K562 (cell line): ENCODE data around the gene ITSN1. TPM values are rescaled to one million over a fixed set of nuclear protein-coding genes. Genes with fewer than 3 reads are reported as not detected.

Experiments
- ATAC-seq: fragments of 200-7000 bp; cut with Tn5 transposase; 3 replicates; pipeline ENCODE4 v1.9.1; 2020; ENCODE audit warnings: moderate library complexity
- BruUV-seq: library from RNA; stranded (reverse); fragments of 400-500 nt; replicated peaks from 2 replicates; lab custom pipeline; 2021; lab: Mats Ljungman, UMichigan
- CTCF ChIA-PET: fragments of 300-600 bp; formaldehyde crosslinking; extraction: SDS; loops from one replicate; lab custom pipeline; 2021; ENCODE audit warnings: low intra/inter-chr PET ratio; lab: Yijun Ruan, JAX
- POLR2A ChIA-PET: fragments of 300-600, 350-650 bp; sonication (Branson Sonifier 250); formaldehyde crosslinking; extraction: SDS; loops from one replicate; lab custom pipeline; 2021; ENCODE audit warnings: antibody characterized with exemption, inconsistent platforms; lab: Yijun Ruan, JAX
- DNase-seq, 4 experiments: peaks; one replicate each; pipeline versions ENCODE4 v3.0.0 to v3.0.0-alpha.2; 2011 to 2018; ENCODE audit warnings: low spot score in 3 of 4, mixed read lengths in 3 of 4; ENCODE audit errors: extremely low read depth in 1 of 4
- FAIRE-seq: peaks from 2 replicates; lab custom pipeline; 2011; peaks lifted over from hg19 to GRCh38; lab: Jason Lieb, UNC
- H2AFZ ChIP-seq: 2 replicates; pipeline ENCODE4 v1.6.0; 2011; ENCODE audit warnings: low read depth, low read length, control low read depth, inconsistent platforms
- H3K27ac ChIP-seq: fragments of 200-600 bp; 3 replicates; pipeline ENCODE4 v1.8.0; 2011; ENCODE audit warnings: low read depth, mild to moderate bottlenecking, control low read depth, inconsistent platforms, low read length, moderate library complexity, mixed read lengths; ENCODE audit errors: extremely low read depth
- H3K27me3 ChIP-seq, 2 experiments: fragments of 300-600 bp in 1 of 2; 2 replicates in 1 of 2; 3 replicates in 1 of 2; pipeline versions ENCODE4 v1.6.0 to v1.8.0; 2011; ENCODE audit warnings: inconsistent platforms in 2 of 2, low read length in 2 of 2, mild to moderate bottlenecking in 1 of 2, mixed read lengths in 1 of 2, moderate library complexity in 1 of 2; ENCODE audit not compliant: control insufficient read depth in 2 of 2, insufficient read depth in 2 of 2
- H3K36me3 ChIP-seq: fragments of 300-600 bp; 3 replicates; pipeline ENCODE4 v1.8.0; 2011; ENCODE audit warnings: mild to moderate bottlenecking, low read length, inconsistent platforms; ENCODE audit not compliant: control insufficient read depth, insufficient read depth
- H3K4me1 ChIP-seq, 2 experiments: fragments of 200-600 bp in 1 of 2; replicated peaks in 1 of 2; 2 replicates in 1 of 2; 3 replicates in 1 of 2; pipeline versions ENCODE4 v1.5.1 to v1.8.0; 2011; ENCODE audit warnings: inconsistent platforms in 2 of 2, low read length in 2 of 2, mild to moderate bottlenecking in 1 of 2, mixed read lengths in 1 of 2, moderate library complexity in 1 of 2; ENCODE audit not compliant: control insufficient read depth in 2 of 2, insufficient read depth in 2 of 2
- H3K4me2 ChIP-seq: 2 replicates; pipeline ENCODE4 v1.6.1; 2011; ENCODE audit warnings: low read length, control low read depth, inconsistent platforms, mixed read lengths; ENCODE audit not compliant: insufficient read depth
- H3K4me3 ChIP-seq: fragments of 200-600 bp; sonication (generic), shearing (Covaris generic); 2 replicates; pipeline ENCODE4 v1.5.1; 2016; ENCODE audit warnings: control low read depth, inconsistent platforms
- H3K79me2 ChIP-seq: fragments of 200-600 bp; 3 replicates; pipeline ENCODE4 v1.8.0; 2011; ENCODE audit warnings: low read length, inconsistent platforms; ENCODE audit not compliant: control insufficient read depth, insufficient read depth
- H3K9ac ChIP-seq, 2 experiments: 2 replicates each; pipeline versions ENCODE4 v1.6.0 to v1.6.1; 2011; ENCODE audit warnings: low read depth in 2 of 2, low read length in 2 of 2, control low read depth in 1 of 2, inconsistent platforms in 1 of 2, mild to moderate bottlenecking in 1 of 2, mixed read lengths in 1 of 2; ENCODE audit not compliant: insufficient read depth in 1 of 2
- H3K9me1 ChIP-seq: one replicate; pipeline ENCODE4 v1.6.0; 2011; ENCODE audit warnings: inconsistent platforms, mild to moderate bottlenecking, low read length, moderate library complexity; ENCODE audit not compliant: control insufficient read depth, insufficient read depth
- H3K9me3 ChIP-seq: replicated peaks from 2 replicates; pipeline ENCODE4 v1.5.1; 2011; ENCODE audit warnings: low read depth, low read length, inconsistent platforms; ENCODE audit not compliant: control insufficient read depth, insufficient read depth
- H4K20me1 ChIP-seq: replicated peaks from 2 replicates; pipeline ENCODE4 v1.6.1; 2011; ENCODE audit warnings: low read length, inconsistent platforms, mixed read lengths; ENCODE audit not compliant: control insufficient read depth, insufficient read depth
- EP300 ChIP-seq: IDR thresholded peaks from 2 replicates; pipeline ENCODE4 v1.6.1; 2012; ENCODE audit warnings: low read length, improper control_type of control experiment
- HDAC6 ChIP-seq: IDR thresholded peaks from 2 replicates; pipeline ENCODE4 v1.6.1; 2012; ENCODE audit warnings: low read depth, mild to moderate bottlenecking, control low read depth, inconsistent platforms, low read length, moderate library complexity
- HIVEP1 ChIP-seq: fragments of 250-450 bp; sonication (Bioruptor Pico); IDR thresholded peaks from 2 replicates; pipeline ENCODE4 v1.4.0; 2020; ENCODE audit warnings: mild to moderate bottlenecking
- POLR2AphosphoS5 ChIP-seq: IDR thresholded peaks from 2 replicates; pipeline ENCODE4 v1.6.1; 2011; ENCODE audit warnings: mild to moderate bottlenecking, low read depth, low read length, moderate library complexity; ENCODE audit not compliant: control insufficient read depth, insufficient read depth
- SAP30 ChIP-seq: fragments of 200-600 bp; sonication (generic); IDR thresholded peaks from 2 replicates; pipeline ENCODE4 v1.6.1; 2012; ENCODE audit warnings: borderline replicate concordance, low read depth, mild to moderate bottlenecking, moderate library complexity, low read length, control low read depth, inconsistent platforms; ENCODE audit not compliant: insufficient read depth, poor library complexity, severe bottlenecking
- THAP7 ChIP-seq: fragments of 250-450 bp; sonication (Bioruptor Pico); IDR thresholded peaks from 2 replicates; pipeline ENCODE4 v1.5.0; 2021
- ZNF311 ChIP-seq: fragments of 250-450 bp; sonication (Bioruptor Pico); IDR thresholded peaks from 2 replicates; pipeline ENCODE4 v1.4.0; 2020; ENCODE audit warnings: mild to moderate bottlenecking, moderate library complexity
- ZNF324 ChIP-seq: fragments of 250-450 bp; sonication (Bioruptor Pico); IDR thresholded peaks from 2 replicates; pipeline ENCODE4 v1.4.0; 2020; ENCODE audit warnings: mild to moderate bottlenecking
- ZNF778 ChIP-seq: fragments of 450-650 bp; formaldehyde crosslinking; IDR thresholded peaks from 2 replicates; pipeline ENCODE4 v1.4.0; 2020; ENCODE audit warnings: mild to moderate bottlenecking, moderate library complexity
- WGBS: fragments of 100-300 bp; shearing (Covaris generic); methylation state at CpG from one replicate; pipeline ENCODE4 v1.1.6; 2016; ENCODE audit warnings: low coverage, mixed read lengths; ENCODE audit not compliant: insufficient coverage; ENCODE audit errors: missing lambda C conversion rate; 5-methylcytosine and 5-hydroxymethylcytosine counted together
- in situ Hi-C: fragments of 300-500 bp; cut with MboI; formaldehyde crosslinking; loops from 4 replicates; pipeline ENCODE4 v1.15.0; 2018; ENCODE audit warnings: inconsistent platforms, mixed read lengths
- intact Hi-C: fragments of 100-400 bp; cut with micrococcal nuclease; formaldehyde crosslinking; loops from 2 replicates; pipeline ENCODE4 v1.14.2; 2022
- polyA plus RNA-seq, 8 experiments: library from polyadenylated mRNA; depleted of rRNA in 4 of 8; stranded (reverse) in 5 of 8; unstranded in 3 of 8; fragments of >200 nt; fragmentation: Nextera tagmentation in 2 of 8; fragmentation: Illumina TruSeq in 1 of 8; extraction: Ambion mirVana in 2 of 8; extraction: Trizol in 1 of 8; gene quantifications; 2 replicates each; pipeline versions ENCODE4 v1.2.1 to v1.2.3, GENCODE V29; 2011 to 2014; ENCODE audit warnings: inconsistent platforms in 1 of 8, missing spikeins in 1 of 8
- total RNA-seq, 7 experiments: library from RNA; depleted of rRNA in 6 of 7; stranded (reverse); fragments of >200 nt in 6 of 7; fragmentation: Illumina TruSeq in 2 of 7; extraction: Trizol in 2 of 7; gene quantifications; 2 replicates each; pipeline versions ENCODE4 v1.2.1 to v1.2.3, GENCODE V29; 2011 to 2021; ENCODE audit warnings: low replicate concordance in 1 of 7
- TF ChIP-seq, protein P1 (sequence below): fragments of 450-650 bp; formaldehyde crosslinking; IDR thresholded peaks from 2 replicates; pipeline ENCODE4 v1.4.0; 2022; ENCODE audit warnings: missing genetic modification characterization
- TF ChIP-seq, protein P2 (sequence below): fragments of 450-650 bp; IDR thresholded peaks from 2 replicates; pipeline ENCODE4 v1.6.1; 2016; ENCODE audit warnings: low read depth

Gene ITSN1
- total and polyA plus RNA-seq, 9 of the 15 experiments (the other 6 are each of a cell fraction or from before 2014, with no cell fraction given): 1.1 to 12.6 (median 4.8) TPM

DNA sequence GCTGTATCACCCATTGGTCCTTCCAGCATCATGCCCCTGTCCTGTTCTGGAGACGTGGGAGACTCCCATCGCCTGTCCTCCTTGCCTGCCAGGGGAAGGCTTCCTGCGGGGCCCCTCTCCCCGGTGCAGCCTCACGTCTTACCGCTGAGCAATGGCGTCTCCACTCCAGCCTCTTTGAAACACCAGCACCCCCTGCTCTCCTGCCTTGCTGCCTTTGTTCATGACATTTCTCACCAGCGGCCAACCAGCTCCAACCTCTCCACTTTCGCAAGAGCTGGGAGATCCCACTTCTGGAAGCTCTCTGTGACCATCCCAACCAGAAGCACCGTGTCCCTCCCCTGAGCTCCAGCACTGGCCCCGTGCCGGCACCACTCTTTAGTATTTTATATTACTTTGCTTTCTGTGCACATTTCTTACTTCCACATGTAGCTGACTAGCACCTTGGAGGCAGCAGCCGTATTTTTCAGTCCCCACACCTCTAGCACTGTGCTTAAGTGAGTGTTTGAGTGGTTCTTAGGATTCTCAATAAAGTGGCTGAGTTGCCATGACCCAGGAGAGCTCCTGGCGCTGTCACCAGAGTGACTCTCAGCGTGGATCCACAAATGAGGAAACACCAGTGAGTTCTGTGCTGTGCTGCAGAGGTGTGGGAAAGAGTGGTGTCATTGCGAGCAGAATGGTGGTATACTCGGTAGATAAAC is 189.8 kb downstream of the ITSN1 start:
- Histone ChIP-seq H3K4me3 (no peak overlapping the region), H4K20me1 (no peaks in the 10 kb centered on the region), H3K27ac (no peak overlapping the region), H3K9me1 (no peaks in the 10 kb centered on the region), H3K27me3 (peaks cover 12 to 51% of the 10 kb centered on the region in 2 experiments), H3K79me2 (no peaks in the 10 kb centered on the region), H3K9ac (no peak overlapping the region), H3K36me3 (no peaks in the 10 kb centered on the region), H3K4me2 (no peak overlapping the region; the same call in 1 of the 2 replicates), H2AFZ (no peak overlapping the region), H3K9me3 (no peaks in the 10 kb centered on the region), H3K4me1 (no peaks in the 10 kb centered on the region)
- in situ Hi-C loops (no loop called here), intact Hi-C loops (no loop called here)
- DNase-seq (no peak), ATAC-seq (no peak; the same call in 1 of the 3 replicates), FAIRE-seq (no peak)
- WGBS: 10% methylated on average over 17 of the region's 17 CpGs
- BruUV-seq: no TSS peak
- POLR2A ChIA-PET: interaction anchor here (0.6 kb wide), 1 partner anchor 445 kb away, joined by 4 read pairs; no protein-coding TSS in a partner anchor
- CTCF ChIA-PET: no interaction called here
- no peak for TF ChIP-seq THAP7
- TF ChIP-seq, protein P1, sequence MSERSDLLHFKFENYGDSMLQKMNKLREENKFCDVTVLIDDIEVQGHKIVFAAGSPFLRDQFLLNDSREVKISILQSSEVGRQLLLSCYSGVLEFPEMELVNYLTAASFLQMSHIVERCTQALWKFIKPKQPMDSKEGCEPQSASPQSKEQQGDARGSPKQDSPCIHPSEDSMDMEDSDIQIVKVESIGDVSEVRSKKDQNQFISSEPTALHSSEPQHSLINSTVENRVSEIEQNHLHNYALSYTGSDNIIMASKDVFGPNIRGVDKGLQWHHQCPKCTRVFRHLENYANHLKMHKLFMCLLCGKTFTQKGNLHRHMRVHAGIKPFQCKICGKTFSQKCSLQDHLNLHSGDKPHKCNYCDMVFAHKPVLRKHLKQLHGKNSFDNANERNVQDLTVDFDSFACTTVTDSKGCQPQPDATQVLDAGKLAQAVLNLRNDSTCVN (CRISPR knock-in tag): no peak
- TF ChIP-seq HDAC6: no peak
- no peak for TF ChIP-seq ZNF324 (CRISPR knock-in tag)
- TF ChIP-seq EP300: no peak
- no peak for TF ChIP-seq SAP30
- TF ChIP-seq HIVEP1 (CRISPR knock-in tag): no peak
- TF ChIP-seq POLR2AphosphoS5: no peak
- TF ChIP-seq, protein P2, sequence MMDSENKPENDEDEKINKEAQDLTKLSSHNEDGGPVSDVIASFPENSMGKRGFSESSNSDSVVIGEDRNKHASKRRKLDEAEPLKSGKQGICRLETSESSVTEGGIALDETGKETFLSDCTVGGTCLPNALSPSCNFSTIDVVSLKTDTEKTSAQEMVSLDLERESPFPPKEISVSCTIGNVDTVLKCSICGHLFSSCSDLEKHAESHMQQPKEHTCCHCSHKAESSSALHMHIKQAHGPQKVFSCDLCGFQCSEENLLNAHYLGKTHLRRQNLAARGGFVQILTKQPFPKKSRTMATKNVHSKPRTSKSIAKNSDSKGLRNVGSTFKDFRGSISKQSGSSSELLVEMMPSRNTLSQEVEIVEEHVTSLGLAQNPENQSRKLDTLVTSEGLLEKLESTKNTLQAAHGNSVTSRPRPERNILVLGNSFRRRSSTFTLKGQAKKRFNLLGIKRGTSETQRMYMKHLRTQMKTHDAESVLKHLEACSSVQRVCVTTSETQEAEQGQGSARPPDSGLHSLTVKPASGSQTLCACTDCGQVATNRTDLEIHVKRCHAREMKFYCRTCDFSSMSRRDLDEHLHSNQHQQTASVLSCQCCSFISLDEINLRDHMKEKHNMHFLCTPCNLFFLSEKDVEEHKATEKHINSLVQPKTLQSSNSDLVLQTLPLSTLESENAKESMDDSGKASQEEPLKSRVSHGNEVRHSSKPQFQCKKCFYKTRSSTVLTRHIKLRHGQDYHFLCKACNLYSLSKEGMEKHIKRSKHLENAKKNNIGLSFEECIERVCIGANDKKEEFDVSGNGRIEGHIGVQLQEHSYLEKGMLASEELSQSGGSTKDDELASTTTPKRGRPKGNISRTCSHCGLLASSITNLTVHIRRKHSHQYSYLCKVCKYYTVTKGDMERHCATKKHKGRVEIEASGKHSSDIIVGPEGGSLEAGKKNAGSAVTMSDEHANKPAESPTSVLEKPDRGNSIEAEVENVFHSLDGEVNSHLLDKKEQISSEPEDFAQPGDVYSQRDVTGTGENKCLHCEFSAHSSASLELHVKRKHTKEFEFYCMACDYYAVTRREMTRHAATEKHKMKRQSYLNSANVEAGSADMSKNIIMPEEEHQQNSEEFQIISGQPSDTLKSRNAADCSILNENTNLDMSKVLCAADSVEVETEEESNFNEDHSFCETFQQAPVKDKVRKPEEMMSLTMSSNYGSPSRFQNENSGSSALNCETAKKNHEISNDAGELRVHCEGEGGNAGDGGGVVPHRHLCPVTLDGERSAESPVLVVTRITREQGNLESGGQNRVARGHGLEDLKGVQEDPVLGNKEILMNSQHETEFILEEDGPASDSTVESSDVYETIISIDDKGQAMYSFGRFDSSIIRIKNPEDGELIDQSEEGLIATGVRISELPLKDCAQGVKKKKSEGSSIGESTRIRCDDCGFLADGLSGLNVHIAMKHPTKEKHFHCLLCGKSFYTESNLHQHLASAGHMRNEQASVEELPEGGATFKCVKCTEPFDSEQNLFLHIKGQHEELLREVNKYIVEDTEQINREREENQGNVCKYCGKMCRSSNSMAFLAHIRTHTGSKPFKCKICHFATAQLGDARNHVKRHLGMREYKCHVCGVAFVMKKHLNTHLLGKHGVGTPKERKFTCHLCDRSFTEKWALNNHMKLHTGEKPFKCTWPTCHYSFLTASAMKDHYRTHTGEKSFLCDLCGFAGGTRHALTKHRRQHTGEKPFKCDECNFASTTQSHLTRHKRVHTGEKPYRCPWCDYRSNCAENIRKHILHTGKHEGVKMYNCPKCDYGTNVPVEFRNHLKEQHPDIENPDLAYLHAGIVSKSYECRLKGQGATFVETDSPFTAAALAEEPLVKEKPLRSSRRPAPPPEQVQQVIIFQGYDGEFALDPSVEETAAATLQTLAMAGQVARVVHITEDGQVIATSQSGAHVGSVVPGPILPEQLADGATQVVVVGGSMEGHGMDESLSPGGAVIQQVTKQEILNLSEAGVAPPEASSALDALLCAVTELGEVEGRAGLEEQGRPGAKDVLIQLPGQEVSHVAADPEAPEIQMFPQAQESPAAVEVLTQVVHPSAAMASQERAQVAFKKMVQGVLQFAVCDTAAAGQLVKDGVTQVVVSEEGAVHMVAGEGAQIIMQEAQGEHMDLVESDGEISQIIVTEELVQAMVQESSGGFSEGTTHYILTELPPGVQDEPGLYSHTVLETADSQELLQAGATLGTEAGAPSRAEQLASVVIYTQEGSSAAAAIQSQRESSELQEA: no peak
- TF ChIP-seq ZNF778 (CRISPR knock-in tag): no peak
- no peak for TF ChIP-seq ZNF311
